SU-DHL-6 (cell line): ENCODE measurements around the gene PLAGL2.
"Not testable (repeated sequence)": the region's sequence is repeated elsewhere in the genome, so short reads cannot be mapped to it uniquely, and the experiment has no call there.

Source experiments
- EZH2phosphoT487 ChIP-seq: fragments of 200-600 bp; sonication (generic), shearing (Covaris generic); conservative IDR thresholded peaks from 2 replicates; pipeline ENCODE4 v1.6.1; 2018; ENCODE audit warnings: mild to moderate bottlenecking, antibody characterized with exemption, low read length, moderate library complexity, mixed read lengths
- TF ChIP-seq, protein P1 (sequence below): fragments of 200-600 bp; sonication (generic); IDR thresholded peaks from one replicate; pipeline ENCODE4 v1.5.1; 2017; ENCODE audit warnings: antibody characterized with exemption, mild to moderate bottlenecking, low read length, moderate library complexity; ENCODE audit not compliant: insufficient read depth, poor library complexity, severe bottlenecking

DNA sequence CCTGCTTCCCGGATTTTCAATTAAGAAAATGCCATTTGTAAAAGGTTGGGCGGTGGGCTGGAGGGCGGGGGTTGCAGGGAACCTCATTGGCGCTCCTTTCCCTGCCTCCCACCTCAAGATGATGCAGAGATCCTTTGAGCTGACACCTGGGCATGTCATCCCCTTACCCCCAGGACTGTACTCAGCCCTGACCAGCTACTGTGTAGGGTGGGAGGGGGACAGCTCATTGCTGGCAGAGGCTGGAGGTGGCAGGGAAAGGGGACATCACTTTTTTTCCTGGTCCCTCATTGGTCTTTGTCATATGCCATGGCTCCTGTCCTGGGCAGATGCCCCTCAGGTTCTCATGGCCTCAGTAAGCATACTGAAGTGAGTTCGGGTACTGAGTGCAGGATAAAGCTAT is 14.2 kb downstream of the PLAGL2 start:
- TF ChIP-seq, protein P1, sequence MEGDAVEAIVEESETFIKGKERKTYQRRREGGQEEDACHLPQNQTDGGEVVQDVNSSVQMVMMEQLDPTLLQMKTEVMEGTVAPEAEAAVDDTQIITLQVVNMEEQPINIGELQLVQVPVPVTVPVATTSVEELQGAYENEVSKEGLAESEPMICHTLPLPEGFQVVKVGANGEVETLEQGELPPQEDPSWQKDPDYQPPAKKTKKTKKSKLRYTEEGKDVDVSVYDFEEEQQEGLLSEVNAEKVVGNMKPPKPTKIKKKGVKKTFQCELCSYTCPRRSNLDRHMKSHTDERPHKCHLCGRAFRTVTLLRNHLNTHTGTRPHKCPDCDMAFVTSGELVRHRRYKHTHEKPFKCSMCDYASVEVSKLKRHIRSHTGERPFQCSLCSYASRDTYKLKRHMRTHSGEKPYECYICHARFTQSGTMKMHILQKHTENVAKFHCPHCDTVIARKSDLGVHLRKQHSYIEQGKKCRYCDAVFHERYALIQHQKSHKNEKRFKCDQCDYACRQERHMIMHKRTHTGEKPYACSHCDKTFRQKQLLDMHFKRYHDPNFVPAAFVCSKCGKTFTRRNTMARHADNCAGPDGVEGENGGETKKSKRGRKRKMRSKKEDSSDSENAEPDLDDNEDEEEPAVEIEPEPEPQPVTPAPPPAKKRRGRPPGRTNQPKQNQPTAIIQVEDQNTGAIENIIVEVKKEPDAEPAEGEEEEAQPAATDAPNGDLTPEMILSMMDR = not testable (repeated sequence)
- not testable (repeated sequence) for TF ChIP-seq EZH2phosphoT487
